Mesenteric fat pad (tissue), 1 donor: Measurements from ENCODE around the gene KRT75. TPM values are rescaled to one million over a fixed set of nuclear protein-coding genes. Genes with fewer than 3 reads are reported as not detected.
A peak's percentile ranks its signal among the peaks of the same experiment; 100 is the strongest.

Experiments
- DNase-seq: peaks from one replicate; pipeline ENCODE4 v3.0.0-alpha.2; 2020; ENCODE audit warnings: low spot score
- total RNA-seq: library from RNA; stranded (reverse); fragmentation: NEBNext Ultra II Directional; extraction: Animal tissue kit (Norgen Biotek cat#: 25700); gene quantifications from one replicate; pipeline ENCODE4 v1.2.1, GENCODE V29; 2021
- donor health status: DM: yes; HTN: yes; CAD: no.

The KRT75 gene
- total RNA-seq, 1 donor from 2014 or later, result not detected

- no peak for DNase-seq
These were observed 6.7 kb upstream of the KRT75 start for GRCh38 chr12:52440821-52441319.

DNA sequence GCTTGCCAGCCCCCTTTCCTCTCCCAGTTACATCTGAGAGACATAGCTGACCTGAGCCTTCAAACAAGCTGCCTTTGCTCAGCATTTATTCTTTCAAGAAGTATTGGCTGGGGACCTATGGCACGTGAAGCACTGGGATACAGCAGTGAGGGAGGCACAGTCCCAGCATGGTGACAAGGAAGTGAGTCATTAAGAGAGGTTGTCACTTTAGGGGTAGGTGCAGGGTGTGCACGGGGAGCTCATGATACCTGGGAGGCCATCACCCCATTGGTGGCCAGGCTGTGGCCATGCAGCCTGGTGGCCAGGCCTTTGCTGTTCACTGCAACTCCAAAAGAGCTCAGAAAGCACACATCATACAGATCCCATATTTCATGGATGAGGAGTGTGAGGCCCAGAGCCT lies 5.7 kb upstream of the KRT75 start:
- DNase-seq, result no peak

DNA sequence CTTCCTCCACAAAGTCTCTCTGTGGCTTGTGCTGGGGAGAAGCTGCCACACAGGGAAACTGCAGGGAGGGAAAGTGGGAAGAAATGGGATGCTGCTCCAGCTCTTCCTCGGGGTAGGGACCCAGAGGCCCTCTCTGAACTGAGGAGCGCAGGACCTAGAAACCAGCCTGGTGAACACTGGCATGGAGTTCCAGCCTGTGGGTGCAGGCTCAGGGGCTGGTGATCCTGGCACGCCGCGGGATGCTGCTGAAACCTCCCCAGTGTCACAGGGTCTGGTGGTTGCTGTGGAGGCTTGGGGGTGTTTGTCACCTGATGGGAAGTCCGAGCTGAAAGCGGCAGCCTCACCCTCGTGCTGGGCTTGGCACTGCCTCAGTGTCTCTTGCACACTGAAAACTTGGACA lies 5.2 kb upstream of the KRT75 start:
- DNase-seq, result no peak

DNA sequence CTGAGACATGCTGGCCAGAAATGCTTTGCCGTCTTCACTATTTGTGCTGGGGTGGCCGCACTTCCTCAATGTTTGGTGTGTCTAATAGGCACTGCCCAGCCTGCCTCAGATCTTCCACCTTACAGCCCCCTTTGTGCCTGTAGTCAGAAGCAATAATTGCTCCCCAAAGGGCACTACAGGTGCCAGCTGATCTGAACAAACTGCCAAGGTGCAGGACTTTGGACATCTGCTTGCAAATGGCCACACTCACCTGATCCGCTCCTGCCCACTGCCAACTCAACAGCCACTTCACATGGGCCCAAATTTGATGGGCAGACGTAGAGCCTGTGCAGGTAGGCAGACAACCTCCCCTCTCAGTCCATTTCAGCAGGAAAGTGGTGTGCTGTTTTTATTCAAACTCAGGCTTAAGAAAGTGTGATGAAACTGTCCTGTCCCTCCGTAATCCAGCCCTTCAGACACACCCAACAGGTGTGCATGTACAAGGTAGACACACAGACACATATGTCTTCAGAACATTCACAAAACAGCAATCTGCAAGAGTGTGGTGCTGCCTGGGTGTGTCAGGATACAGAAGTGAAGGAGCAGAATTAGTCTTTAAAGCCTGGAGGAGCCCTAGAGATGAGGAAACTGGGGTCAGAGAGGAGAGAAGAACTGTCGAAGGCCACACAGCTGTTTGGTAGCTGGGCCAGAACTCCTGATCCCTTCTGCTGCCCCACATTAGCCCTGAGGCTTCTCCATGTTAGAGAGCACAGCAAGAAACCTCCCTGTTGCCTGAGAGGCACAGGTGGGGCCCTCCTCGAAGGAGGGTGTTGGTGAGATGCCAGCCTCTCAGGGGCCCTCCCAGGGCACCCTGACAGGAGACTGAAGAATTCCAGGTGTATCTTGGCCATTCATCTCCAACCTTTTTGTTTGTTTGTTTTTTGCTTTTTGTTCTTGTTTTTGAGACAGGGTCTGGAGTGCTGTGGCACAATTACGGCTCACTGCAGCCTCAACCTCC lies 4.4 kb upstream of the KRT75 start:
- DNase-seq, result no peak

DNA sequence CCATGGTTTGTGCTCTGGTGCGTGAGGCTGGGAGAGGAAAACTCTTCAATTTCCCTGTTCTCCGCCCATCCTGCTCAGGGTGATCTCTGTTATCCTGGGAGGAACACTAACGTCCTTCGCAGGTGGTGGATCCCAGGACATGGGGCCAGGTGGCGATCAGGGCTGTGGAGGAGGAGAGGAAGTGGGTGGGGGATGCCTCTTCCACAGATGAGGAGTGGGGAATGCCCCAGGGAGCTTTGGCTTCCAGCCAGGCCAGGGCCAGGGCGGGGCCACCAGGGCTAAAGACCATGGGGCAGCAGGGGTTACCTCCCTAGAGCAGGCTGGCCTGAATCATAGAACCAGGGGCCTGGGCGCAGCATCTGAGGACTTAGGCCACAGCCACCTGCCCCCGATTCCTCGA lies 3.3 kb upstream of the KRT75 start:
- no peak for DNase-seq

GRCh38 chr12:52436828-52437474 lies 2.8 kb upstream of the KRT75 start:
- no peak for DNase-seq

GRCh38 chr12:52436000-52436827 lies 2.0 kb upstream of the KRT75 start:
- DNase-seq, result no peak

DNA sequence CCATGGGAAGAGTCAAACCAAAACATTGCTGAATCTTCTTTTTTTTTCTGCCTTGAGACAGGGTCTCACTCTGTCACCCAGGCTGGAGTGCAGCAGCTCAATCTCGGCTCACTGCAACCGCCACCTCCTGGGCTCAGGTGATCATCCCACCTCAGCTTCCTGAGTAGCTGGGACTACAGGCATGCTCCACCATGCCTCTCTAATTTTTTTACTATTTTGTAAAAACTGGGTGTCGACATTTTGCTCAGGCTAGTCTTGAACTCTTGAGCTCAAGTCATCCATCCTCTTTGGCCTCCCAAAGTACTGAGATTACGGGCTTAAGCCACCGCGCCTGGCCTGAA lies 1.5 kb upstream of the KRT75 start:
- DNase-seq, result no peak

GRCh38 chr12:52434760-52435530 lies 774 bp upstream of the KRT75 start:
- DNase-seq, result no peak

DNA sequence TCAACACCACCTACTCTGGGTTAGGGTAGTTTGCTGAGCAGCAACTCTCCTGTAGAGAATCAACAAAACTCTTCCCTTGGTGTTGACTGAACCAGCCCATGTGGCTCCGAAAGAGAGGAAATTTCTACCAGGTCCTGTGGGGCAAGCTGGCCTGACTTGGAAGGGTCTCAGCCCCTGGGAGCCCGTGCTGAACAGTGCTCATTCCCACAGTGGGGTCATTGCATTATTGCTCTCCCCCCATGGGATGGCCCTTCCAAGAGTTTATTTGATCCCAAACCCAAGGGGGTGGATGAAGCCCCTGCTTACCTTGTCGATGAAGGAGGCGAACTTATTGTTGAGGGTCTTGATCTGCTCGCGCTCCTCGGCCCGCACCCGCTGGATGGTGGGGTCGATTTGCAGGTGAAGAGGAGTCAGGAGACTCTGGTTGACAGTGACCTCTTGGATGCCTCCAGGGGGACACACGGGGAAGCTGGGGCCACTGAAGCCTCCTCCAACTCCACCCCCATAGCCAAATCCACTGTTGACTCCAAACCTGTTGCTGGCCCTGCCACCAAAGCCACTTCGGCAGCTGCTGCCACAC lies 580 bp downstream of the KRT75 start:
- no peak for DNase-seq

DNA sequence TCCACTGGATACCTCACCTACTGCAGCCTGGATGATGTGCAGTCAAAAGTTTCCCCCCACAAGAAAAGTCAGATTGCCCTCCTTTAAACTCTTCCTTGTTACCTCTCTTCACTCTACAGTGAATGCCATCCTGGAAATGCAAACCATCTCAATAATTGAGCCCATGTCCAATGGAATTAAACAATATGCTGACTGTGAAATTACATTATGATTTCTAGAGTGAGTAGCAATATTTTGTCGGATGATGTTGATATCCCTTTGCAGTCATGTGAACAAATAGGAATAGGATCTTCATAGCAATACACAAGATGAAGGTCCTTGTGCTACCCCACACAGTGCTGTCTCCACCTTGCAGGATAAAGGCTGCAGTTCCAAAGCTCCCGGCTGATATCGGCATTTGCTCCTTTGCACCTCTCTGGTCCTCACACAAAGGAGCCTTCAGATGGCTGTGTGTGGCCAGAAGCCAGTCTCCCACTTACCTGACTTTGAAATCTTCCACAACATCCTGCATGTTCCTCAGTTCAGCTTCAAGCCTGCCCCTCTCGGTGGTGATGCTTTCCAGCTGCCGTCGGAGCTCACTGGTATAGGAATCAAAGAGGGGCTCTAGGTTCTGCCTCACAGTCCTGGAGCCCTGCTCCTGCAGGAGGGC lies 1.5 kb downstream of the KRT75 start:
- DNase-seq, result peak; percentile 11

GRCh38 chr12:52428121-52428520 lies 6.0 kb downstream of the KRT75 start:
- DNase-seq, result no peak

DNA sequence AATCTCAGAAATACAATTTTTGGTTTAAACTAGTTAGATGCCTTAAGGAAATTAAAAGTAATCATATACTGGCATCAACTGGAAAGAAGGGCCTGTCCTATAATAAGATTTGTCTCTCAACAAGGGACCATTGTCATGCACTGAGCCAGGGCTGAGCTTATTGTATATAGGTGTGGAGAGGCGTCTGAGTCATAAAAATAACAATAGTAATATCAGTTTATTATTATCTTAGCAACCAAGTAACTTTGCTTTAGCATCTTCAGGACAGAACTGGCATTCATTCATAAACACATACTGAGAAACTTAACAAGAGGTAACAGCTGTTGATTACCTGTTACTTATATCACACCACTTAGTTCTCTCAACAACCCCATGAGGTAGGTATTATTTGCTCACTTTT lies 7.1 kb downstream of the KRT75 start:
- no peak for DNase-seq

- no peak for DNase-seq
These were observed 8.1 kb downstream of the KRT75 start for GRCh38 chr12:52426034-52426433.

GRCh38 chr12:52425466-52425865 lies 8.7 kb downstream of the KRT75 start:
- DNase-seq, result no peak

DNA sequence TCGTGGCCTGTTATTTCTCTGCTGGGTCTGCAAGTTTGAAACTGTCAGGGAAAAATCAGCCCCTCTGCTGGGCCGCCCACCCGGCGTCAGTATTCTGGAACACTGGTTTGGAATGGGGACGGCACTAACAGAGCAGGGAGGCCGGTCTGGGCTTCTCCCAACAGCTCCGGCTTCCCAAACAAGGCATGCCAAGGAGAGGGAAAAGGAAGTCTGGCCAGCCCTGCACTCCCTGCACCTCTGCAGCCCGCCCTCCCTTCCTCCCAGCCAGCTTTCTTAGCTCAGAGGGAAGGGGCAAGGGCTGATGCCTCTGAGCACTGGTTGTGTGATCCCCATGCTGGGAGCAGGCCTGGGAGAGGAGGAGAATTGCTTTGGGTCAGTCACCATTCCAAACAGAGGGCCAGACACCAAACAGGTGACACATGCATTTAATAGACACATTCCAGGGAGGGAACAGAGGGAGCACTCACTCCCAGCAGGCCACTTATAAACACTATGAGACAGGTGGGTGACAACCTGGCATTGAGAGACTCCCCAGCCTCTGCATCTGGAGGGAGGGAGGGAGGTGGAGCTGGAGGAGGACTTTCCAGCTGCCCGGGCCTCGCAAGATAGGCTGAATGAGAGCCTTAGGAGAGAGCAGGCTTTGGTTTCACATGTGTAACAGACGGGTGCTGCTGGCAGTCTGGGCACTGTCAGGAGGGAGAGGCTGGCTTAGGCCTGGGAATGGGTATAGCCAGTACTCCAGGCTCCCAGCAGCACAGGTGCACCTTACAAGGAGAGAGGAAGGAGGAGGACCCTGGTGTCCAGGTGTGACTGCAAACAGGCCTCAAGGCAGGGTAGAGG lies 10.3 kb downstream of the KRT75 start:
- no peak for DNase-seq

DNA sequence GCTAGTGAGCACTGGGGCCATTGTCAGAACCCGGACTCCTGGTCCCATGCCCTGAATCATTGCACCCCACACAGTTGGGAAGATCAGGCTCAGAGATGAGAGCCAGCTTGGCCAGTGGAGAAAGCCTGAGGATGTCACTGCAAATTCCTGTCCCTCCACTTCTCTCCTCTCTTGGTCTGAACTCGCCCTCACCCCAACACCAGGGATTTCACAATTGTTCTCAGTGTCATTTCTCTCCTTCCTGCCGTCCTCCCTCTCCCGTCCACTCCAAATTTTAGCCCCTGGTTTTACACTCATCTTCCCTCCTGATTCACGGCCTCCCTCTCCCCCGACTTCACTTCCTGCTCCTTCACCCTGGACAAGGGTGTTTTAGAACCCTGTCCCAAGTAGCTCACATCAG lies 11.1 kb downstream of the KRT75 start:
- DNase-seq, result no peak

GRCh38 chr12:52419656-52420055 lies 14.5 kb downstream of the KRT75 start:
- no peak for DNase-seq

DNA sequence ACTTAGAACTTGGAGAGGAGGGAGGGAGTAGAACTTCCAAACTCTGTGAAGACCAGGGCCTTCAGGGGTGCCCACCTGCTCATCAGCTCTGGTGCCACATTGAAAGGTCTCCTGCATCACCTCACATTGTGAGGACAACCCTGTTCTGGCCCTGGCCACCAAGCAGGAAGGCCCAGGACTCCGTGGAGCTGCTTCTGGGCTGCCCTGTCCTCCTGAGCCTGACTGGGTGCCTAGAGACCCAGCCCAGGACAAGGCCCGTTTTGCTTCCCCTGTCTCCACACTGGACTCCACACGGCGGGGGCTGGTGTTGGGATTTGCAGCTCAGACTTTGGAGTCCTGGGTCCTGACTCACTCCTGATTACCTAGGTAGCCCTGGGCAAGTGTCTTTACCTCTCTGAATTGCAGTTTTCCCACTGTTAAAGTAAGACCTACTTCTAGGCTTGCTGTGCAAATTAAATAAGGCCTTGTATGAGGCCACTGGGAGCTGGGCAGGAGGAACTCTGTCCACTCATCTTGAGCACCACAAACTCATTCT lies 15.5 kb downstream of the KRT75 start:
- no peak for DNase-seq
